Myocyte (in vitro differentiated cells): ENCODE data around the gene SCRN2. TPM values are rescaled to one million over a fixed set of nuclear protein-coding genes. Genes with fewer than 3 reads are reported as not detected.
A peak's percentile ranks its signal among the peaks of the same experiment; 100 is the strongest.

Experiments
- DNase-seq: peaks from one replicate; pipeline ENCODE4 v3.0.0-alpha.2; 2012; ENCODE audit warnings: low read depth
- total RNA-seq: library from RNA; depleted of rRNA; stranded (reverse); fragments of >200 nt; gene quantifications from 2 replicates; pipeline ENCODE4 v1.2.3, GENCODE V29; 2014

Gene SCRN2
- total RNA-seq, 1 donor from 2014 or later = 111 TPM

DNA sequence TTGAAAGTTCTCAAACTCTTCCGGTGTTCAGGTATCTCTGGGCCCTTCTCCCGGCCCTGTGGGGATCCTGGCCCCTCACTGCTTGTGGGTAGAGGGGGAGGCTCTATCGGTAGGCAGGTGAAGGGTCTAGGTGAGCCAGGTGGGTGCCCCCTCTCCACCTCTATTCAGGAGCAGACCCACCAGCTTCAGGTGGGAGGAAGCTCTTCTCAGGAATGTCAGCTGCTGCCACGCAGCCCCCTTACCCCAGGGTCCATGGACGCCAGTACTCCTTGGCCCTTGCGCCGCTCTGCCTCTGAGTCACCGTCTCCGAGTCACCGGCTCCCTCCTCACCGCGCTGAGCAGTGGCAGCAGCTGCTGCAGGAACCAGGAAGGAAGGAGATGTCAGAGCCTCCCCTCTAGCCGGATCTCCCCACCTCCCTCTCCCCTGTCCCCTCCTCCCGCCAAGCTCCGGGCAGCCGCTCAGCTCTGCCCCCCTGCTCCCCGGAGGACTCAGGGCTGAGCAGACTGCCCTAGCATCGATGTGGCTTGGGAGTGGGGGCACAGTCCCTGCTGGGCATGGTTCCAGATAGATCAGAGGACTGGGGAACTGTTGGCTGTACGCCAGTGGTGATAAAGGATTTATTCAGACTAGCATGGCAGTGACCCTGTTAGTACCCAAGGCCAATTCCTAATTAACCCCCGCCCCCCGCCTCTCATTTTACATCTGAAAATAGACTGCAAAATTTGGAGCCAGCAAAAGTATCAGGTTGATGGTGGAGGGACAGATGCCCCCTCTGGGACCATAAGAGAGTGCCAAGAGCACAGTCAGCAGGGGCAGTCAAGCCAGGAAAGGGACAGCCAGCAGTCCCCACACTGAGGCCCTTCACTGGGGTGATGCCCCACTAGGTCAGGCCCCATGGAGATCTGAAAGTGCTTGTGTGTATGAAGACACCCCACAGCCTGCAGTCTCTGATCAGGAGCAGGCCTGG, 19.4 kb downstream of the SCRN2 start, which contains the start of gene OSBPL7:
TSS of gene OSBPL7 (minus strand) at position 371 of the 968 bp plus-strand sequence. CDS start 1,516 bp downstream, outside the sequence.
- DNase-seq = peak; percentile 94

DNA sequence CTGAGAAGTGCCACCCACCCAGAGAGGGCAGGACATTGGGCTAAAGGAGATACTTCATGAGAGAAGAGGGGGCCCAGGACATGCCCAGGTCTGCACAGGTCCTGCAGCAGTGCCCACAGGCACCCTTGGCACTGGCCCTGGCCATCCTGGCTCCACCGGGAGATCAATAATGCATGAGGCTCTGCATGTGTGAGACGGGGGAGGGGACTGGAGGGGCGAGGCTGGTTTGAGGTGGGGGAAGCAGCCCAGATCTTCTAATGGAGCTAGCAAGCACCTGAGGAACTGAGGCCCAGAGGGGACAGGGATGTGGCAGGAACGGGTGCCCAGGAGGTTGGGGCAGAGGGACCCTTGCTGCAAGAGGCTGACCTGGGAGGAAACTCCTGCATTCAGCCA, 20.0 kb downstream of the SCRN2 start:
- DNase-seq = no peak

DNA sequence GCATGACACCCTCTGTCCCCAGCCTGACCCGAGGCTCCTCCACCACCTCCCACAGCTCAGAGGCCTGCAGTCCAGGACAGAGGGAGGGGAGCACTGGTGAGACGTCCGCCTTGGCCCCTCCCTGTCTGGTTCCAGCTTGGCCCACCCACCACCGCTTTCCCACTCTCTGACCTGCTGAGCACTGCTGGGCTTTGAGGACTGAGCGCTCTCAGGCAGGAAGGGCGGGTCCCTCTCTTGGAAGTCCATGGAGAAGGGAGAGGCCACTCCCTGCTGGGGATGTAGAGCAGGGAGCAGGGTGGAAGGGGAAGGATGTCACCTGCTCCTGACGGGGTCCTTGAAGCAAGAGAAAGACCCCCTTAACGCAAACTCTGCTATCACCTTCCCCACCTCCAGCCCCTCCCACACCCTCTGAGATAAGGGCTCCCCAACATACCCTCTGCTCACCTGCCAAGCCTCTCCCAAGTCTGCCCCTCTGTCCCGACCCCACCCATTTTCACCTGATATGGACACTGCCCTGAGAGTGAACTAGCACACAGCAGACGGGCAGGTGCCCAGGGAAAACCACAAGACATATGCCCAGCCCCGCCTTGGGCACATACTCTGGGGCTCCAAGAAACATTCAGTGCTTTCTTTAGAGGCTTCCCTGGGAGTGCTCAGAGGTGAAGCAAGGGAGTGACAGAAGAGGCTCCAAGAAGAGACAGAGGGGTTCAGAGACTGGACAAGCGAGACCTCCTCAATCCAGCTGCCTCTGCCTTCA, 20.9 kb downstream of the SCRN2 start:
- DNase-seq = no peak

DNA sequence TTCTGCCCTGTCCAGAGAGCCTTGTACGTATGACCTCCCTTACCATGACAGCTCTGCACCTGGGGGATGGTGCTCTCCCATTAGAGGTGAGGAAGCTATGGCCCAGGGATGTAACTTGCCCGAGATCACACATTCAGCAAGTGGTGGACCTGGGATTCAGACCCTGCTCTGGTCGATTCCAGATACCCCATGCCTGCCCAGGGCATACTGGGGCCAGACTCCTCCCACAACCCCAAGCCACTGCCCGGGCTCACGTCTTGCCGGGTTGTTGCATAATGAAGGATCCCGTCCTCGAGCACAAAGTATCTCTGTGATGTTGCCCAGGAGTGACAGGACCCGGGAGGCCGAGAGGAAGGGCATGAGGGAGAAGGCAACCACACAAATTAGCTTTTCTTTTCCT, 21.6 kb downstream of the SCRN2 start:
- DNase-seq = no peak

DNA sequence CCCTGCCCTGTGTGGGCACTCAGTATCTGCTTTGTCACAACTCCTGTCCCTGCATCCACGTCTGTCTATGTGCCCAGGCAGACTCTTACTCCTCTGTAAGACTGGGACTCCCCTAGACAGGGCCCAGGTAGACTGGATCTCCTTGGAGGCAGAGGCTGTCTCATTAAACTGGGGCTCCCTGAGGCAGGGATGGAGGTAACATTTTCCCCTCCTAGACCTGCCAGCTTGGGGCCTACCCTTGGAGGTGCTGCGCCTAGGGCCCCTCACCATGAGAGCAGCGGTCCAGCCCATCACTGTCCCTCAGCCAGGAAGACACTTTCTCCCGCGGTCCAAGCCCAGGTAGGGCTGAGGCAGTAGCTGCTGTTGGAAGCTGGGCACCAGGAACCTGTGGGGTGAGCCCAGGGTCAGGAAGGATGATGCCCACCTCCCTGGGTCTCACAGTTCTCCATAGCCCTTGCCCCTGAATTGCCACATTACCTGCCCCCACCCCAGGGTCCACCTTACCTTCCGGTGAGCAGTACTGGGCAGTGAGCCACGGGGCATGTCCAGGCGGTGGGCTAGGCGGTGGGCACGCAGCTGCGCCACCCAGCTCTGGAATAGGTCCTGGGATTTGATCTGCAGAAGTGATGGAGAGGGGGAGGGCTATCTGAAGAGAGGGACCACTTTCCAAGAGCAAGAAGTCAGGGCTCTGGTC, 22.9 kb downstream of the SCRN2 start:
- no peak for DNase-seq

DNA sequence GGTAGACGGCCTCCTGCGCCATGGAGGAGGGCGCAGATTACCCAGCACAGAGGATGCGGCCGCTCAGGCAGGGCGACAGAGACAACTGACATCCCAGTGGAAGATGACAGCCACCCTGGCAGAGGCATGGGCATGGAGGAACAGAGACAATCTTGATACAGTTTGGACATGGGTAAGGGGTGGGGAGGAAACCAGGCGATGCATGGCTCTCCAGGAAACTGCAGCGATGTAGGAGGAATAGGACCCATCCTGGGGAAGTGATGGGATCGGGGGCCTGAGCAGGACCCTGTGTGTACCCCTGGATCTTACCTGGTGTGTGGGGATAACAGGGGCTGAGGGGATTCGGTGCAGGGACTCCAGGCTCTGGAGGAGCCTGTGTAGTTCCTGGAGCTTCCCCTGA, 24.1 kb downstream of the SCRN2 start:
- no peak for DNase-seq

DNA sequence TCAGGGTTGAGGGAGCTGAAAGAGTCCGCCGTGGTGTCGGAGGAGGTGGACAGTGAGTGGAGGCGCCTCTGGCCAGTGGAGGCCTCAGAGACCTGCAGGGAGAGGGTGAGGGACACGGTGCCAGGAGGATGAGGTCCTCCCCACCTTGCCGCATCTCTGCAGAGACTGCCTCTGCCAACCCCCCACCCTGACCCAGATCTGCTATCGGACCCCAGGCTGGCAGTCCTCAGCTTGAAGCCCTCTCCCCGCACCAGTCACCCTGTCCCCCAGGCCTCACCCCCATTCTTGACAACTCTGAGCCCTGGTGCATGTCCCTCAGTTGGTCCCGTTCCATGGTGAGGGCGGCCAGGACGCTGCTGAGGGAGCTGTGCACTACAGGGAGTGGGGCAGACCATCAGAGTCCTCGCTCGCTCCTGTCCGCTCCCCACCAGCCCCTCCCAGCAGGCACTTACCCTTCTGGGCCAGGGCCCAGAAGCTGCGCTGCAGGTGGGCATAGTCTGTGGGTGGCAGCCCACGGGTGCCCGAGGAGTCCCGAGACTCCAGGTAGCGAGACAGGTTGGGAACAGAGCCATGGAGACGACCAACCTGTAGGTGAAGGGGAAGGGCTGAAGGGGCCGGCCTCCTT, 24.9 kb downstream of the SCRN2 start:
- no peak for DNase-seq

DNA sequence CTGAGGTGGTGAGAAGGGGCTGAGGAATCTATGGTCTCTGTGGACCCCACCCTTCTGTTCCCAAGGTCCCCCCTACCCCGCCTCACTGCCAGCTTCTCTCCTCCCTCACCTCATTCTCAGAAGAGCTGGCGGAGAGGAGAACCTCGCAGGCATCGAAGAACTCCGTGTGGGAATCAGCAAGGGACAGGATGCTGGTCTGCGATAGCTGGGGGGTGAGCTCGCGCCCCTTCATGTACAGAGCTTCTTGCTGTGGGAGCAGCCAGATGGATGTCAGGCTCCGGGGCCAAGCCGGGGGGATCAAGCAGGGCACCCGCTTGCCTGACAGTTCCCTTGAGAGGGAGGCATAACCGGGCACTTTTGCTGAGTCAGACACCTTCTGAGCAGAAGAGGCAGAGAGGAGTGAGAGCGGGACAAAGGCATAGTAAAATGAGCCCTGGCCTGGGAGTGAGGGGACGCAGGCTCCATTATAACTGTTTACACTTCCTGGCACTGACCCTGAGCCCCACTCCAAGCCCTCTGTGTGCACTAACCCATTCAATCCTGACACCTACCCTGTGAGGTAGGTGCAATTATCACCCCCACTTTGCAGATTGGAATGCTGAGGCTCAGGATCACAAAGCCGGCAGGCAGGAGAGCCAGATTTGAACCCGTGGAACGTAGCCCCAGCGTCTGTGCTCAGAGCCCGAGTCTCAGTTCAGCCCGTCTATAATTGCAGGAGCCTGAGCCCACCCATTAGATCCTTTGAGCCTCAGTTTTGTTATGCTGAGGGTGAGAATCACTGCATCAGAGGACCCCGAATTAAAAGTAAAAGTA, 25.8 kb downstream of the SCRN2 start:
- no peak for DNase-seq

DNA sequence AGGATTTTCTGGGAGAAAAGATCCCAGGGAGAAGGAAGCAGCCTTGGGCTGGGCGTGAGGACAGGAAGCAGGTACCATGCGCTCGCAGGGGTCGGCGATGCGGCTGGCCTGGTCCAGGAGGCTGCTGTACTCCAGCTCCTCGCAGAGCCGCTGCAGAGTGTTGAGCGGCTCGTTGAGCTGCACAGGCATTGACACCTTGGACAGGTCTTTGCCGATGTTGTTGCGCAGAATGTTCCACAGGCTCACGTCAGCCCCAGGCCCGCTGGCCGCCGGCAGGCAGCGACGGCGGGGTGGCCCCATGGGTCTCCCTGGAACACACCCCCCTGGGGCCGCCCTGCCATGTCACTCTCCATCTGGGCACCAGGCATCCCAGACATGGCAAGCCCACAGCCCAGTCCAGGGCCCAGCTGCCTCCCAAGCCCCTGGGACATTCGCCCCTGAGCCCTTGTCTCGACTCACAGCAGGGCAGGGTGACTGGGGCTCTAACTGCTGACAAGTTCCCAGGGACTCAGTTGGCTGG, 27.5 kb downstream of the SCRN2 start:
- no peak for DNase-seq

DNA sequence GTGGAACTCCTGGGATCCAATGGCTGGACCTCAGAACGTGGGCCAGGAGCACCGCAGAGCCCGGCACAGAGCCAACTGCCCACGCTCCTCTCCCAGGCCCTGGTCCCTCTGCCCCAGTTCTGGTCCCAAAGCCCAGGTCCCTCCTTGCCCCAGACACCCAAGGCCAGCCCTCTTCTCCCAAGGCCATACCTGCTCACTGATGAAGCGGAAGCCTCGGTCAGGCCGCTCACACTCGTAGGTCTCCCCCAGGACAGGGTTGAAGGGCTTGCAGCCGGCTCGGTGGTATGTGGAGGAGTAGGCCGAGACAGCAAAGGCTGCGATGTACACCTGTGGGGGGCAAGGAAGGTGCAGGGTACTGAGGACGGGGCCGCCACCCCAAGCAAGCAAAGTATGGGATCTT, 28.0 kb downstream of the SCRN2 start:
- DNase-seq = no peak

DNA sequence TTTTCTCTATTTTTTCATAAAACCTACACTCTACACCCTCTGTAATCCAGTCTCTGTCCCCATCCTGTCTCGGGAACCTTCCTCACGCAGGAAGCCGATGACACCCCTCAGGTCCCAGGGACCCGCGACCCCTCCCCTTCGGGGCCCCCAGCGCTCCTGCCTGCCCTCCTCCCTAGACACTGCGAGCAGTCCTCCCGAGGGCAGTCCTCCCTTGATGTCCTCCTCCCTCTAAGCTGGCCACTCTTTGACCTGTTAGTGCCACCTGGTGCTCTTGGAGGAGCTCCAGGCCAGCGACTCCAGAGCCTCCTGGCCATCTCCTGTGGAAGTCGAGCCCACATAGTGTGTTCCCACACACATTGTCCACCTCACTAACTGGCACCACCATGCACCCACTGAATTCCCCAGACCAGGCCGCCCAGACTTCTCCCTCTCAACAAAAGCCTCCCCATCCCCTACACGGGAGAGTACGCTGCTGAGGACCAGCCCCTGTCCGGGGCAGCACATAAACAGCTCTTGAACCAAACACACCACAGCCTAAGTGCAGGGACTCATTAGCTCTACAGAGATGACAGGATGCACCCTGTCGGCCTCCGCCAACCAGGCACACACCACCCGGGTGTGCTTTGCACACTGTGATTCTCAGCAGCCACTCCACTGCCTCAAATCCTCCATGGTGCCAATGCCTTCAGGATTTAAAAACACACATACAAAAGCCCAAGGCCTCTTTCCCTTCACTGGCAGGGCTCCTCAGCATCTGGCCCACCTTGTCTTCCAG, 28.7 kb downstream of the SCRN2 start:
- DNase-seq = no peak

DNA sequence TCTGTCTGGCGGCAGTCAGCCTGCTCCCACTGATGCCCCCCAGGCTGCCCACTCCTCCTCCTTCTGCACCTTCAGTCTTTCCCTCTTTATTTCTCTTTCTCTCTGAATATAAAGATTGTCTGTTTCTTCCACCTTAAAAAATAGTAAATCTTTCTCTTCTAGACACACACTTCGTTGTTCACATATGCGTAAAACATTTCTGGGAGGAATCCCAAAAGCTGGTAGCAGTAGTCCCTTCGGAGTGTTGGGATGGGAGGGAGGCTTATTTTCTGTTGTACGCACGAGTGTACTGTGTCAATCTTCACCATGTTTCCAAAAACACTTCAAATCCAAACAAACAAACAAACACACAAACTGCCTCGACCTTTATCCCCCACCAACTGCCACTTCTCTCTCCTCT, 29.4 kb downstream of the SCRN2 start:
- DNase-seq = no peak

DNA sequence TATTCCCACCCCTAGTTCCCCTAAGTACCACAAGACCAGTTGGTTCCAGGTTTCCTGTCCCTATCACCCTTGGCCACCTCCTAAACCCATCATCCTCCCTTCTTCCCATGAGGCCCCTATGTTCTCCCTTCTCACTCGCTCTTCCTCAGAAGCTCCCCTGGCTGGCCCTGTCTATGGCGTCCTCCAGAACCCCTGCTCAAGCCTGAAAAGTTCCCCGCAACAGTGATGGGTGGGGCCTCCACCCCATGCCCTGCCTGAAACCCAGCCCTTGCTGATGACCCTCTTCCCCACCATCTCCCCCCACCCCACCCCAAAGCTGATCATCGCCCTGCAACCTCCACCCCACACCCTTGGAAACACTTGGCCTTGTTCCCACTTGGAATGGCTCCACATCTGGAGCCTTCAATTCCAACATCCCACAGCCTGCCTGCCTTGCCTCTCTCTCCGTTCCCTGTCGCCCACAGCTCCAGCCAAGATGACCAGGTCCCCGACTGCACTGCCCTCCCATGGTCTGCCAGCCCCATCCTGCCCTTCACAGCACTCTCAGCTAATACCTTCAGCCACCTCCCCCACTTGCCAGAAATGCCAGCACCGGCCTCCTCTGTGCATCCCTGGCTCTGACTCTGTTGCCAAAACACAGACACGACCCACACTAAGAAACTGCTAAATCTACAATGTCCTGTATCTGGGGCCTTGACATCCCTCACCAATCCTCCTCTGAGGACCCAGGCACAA, 30.0 kb downstream of the SCRN2 start:
- no peak for DNase-seq

DNA sequence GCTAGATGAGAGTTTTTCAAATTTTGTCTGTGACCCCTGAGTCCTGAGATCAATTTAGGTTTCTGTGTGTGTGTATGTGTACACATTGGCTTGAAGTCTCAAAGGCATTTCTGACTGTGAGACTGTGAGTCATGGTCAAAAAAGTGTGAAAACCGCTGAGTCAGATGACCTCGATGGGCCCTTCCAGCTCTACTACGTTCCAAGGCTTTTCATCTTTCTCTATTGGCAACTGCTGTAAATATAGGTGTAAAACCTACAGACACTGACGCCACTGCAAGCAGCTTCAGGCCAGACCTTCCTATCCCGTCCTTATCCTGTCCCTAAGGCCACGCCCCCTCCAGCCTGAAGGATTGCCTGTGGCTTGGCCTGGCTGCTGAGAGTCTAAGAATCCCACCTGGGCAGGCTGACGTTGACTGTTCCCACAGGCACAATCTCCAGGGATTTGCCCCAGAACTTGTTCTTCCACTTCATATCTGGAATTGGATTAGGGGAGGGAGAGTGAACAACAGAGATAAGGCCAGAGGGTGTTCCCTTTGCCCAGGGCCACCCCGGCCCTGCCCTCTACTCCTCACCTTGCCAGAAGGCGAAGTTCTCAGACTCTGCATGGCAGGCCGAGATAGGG, 30.8 kb downstream of the SCRN2 start:
- peak; percentile 77 for DNase-seq

DNA sequence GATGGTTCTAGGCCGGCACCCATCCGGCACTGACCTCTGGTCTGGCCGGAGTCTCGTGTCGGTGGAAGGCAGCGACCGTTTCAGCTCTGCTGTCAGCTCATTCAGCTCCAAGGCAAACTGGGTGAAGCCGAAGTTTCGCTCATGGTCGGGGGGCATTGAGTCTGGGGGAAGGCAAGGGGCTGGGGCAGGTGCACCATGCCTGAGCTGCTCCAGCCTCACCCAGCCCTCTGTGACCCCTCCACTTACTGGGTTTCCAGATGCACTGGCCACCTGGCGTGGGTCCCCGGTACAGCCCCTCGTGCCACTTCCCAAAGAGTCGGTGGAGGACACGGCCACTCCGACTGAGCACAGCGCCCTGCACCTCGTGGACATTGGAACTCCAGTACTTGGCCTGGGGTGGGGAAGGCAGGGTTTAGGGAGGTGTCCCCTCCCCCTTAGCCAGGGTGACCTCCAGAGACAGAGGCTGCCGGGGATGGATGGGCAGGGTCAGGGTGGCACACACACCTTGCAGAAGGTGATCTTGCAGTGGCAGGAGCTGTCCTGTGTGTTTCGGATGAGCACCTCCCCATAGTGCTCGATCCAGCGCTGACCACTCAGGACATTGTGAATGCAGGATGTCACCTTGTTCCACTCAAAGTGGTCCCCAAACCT, 32.1 kb downstream of the SCRN2 start:
- DNase-seq = no peak

DNA sequence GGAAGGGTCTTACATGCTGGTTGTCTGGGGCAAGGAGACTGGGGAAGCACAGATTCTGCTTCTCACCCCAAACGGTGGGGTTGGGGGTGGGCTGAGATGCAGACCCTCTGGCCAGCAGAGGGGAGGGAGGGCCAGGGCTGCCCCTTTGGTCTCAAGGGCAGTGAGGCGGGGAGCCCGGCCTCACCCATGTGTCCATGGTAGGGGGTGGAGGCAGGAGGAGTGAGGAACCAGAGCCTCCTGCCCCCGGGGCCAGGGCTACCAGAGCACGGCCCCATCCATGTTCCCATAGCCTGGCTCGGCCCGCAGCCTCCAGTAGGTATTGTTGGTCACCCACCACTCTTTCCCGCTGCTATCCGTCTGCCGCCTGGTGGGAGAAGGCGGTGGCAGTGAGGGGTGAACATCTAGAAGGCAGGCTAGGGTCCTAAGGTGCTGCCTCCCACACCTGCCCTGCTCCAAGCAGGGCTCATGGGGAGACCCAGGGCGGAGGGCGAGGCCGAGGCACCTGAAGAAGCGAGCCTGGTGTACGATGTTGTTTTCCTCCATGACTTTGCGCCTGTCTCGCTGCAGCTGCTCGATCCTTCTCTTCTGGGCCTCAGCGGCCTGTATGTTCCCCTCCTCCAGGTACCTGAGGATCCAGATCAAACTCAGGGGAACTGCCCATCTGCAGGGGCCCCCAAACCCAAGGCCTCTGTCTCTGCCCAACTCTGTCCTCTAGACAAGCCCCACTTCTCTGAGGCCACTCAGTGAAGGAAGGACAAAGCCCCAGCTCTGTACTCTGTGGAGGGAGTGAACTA, 32.8 kb downstream of the SCRN2 start:
- DNase-seq = no peak

DNA sequence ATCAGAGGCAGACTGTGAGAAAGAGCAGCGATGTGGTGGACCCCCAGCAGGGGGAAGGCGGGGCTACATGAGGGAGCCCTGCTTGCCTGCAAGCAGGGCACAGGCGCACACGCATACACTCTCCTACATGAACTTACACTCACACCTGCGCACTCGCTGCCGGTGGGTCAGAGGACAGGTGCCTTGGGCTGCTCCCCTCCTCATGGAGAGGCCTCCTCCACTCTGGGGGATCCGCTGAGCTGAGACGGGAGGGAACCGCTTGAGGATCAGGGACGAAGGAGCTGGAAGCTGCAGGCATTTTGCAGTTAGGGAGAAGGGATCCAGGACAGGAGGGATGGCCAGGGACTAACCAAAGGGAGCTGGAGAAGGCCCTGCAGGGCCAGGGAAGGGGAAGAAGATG, 33.7 kb downstream of the SCRN2 start:
- DNase-seq = no peak
